ENCODE measurements around the gene BCLAF1. TPM values are rescaled to one million over a fixed set of nuclear protein-coding genes. Genes with fewer than 3 reads are reported as not detected.
A peak's percentile ranks its signal among the peaks of the same experiment; 100 is the strongest.

BCLAF1 gene
- total and polyA plus RNA-seq, 2 donors (not counting 1 experiment from before 2014, with no cell fraction given): 39.3 to 268 TPM

- under 1% methylated on average over 15 of the region's 22 CpGs for WGBS (ENCODE audit: insufficient coverage)
- Mint-ChIP-seq H3K4me1 (peaks cover 36% of the 10 kb centered on the region), H3K27ac (peak overlapping the region; percentile 100), H3K27me3 (no peaks in the 10 kb centered on the region), H3K9me3 (ENCODE audit: insufficient read depth) (no peaks in the 10 kb centered on the region), H3K4me3 (peak overlapping the region; percentile 98)
- H4K20me1 ChIP-seq (ENCODE audit: control insufficient read depth, insufficient read depth, low read length, poor library complexity, severe bottlenecking): peaks cover 34% of the 10 kb centered on the region
- peaks cover 0 to 9% of the 10 kb centered on the region in 2 experiments for H3K36me3 ChIP-seq (replicated peaks in 1 of 2; ENCODE audit: control extremely low read depth in 1 of 2, control insufficient read depth in 1 of 2, extremely low read depth in 1 of 2, insufficient read depth in 2 of 2, low read length in 1 of 2)
- peak overlapping the region; percentile 90 for H3K4me2 ChIP-seq (replicated peaks; ENCODE audit: low read depth, low read length, poor library complexity, severe bottlenecking)
- peak; percentile 93 for DNase-seq
- H3K27ac ChIP-seq (ENCODE audit: low read length in 2 of 2): peak overlapping the region; percentile 99 to 100
- peak overlapping the region; percentile 100 for H3K9ac ChIP-seq (ENCODE audit: low read length)
- H3K27me3 ChIP-seq (replicated peaks in 1 of 4; ENCODE audit: control extremely low read depth in 1 of 4, control insufficient read depth in 3 of 4, insufficient read depth in 4 of 4, low read length in 3 of 4): no peaks in the 10 kb centered on the region
- TF ChIP-seq CTCF (IDR thresholded peaks at IDR 0.05): no peak
- no peak for TF ChIP-seq EZH2 (IDR thresholded peaks at IDR 0.05; ENCODE audit: borderline replicate concordance, insufficient read depth, low read depth, low read length, poor library complexity, severe bottlenecking)
- CTCF ChIA-PET: interaction anchor here (0.8 to 3.7 kb wide), 8 partner anchors 25 to 1146 kb away, joined by 3 to 18 read pairs (median 4); partner anchors contain the start of genes AHI1, MAP3K5 and MTFR2
- H3K79me2 ChIP-seq (ENCODE audit: control insufficient read depth, insufficient read depth, low read length): peaks cover 42% of the 10 kb centered on the region
- intact Hi-C loops (cut with micrococcal nuclease): loop anchor here (2.0 to 5.0 kb wide), 2 partner anchors 26 to 438 kb away; partner anchors contain the start of gene PDE7B
- H3K4me1 ChIP-seq (ENCODE audit: control insufficient read depth in 2 of 2, insufficient read depth in 2 of 2, low read length in 2 of 2): peaks cover 31 to 42% of the 10 kb centered on the region in 2 donors
- peak; percentile 34 for ATAC-seq (ENCODE audit: low read depth)
- peak overlapping the region; percentile 60 for H2AFZ ChIP-seq (ENCODE audit: insufficient read depth, low read depth, low read length, poor library complexity, severe bottlenecking)
- peak overlapping the region; percentile 93 to 100 (median 99) for H3K4me3 ChIP-seq (ENCODE audit: control extremely low read depth in 1 of 5, extremely low read depth in 1 of 5, insufficient read depth in 1 of 5, low read depth in 2 of 5, low read length in 4 of 5)
- POLR2A ChIA-PET: interaction anchor here (0.6 to 3.4 kb wide), 8 partner anchors 17 to 1236 kb away, joined by 3 to 27 read pairs (median 6); partner anchors contain the start of genes AHI1, MAP3K5 and MTFR2
- H3K9me3 ChIP-seq (ENCODE audit: control extremely low read depth in 1 of 3, control insufficient read depth in 2 of 3, insufficient read depth in 1 of 3, low read length in 2 of 3): no peaks in the 10 kb centered on the region
Observed at GRCh38 chr6:136290410-136291010, 864 bp upstream of the BCLAF1 start.

GRCh38 chr6:136289327-136289578 is 393 bp downstream of the BCLAF1 start:
- ChIA-PET POLR2A (interaction anchor here (0.8 to 3.4 kb wide), 6 partner anchors 34 to 791 kb away, joined by 3 to 27 read pairs (median 8); partner anchors contain the start of genes AHI1, MAP3K5 and MTFR2), CTCF (interaction anchor here (0.7 to 3.7 kb wide), 4 partner anchors 15 to 791 kb away, joined by 3 to 18 read pairs (median 4); partner anchors contain the start of genes MTFR2 and PEX7)
- Histone ChIP-seq H3K9me3 (ENCODE audit: control extremely low read depth in 1 of 3, control insufficient read depth in 2 of 3, insufficient read depth in 1 of 3, low read length in 2 of 3) (no peaks in the 10 kb centered on the region), H3K27me3 (replicated peaks in 1 of 4; ENCODE audit: control extremely low read depth in 1 of 4, control insufficient read depth in 3 of 4, insufficient read depth in 4 of 4, low read length in 3 of 4) (no peaks in the 10 kb centered on the region), H3K4me2 (replicated peaks; ENCODE audit: low read depth, low read length, poor library complexity, severe bottlenecking) (peak overlapping the region; percentile 90), H3K4me1 (ENCODE audit: control insufficient read depth in 2 of 2, insufficient read depth in 2 of 2, low read length in 2 of 2) (peaks cover 43 to 55% of the 10 kb centered on the region in 2 donors), H3K9ac (ENCODE audit: low read length) (peak overlapping the region; percentile 100), H3K36me3 (replicated peaks in 1 of 2; ENCODE audit: control extremely low read depth in 1 of 2, control insufficient read depth in 1 of 2, extremely low read depth in 1 of 2, insufficient read depth in 2 of 2, low read length in 1 of 2) (peaks cover 3 to 9% of the 10 kb centered on the region in 2 experiments), H3K4me3 (ENCODE audit: control extremely low read depth in 1 of 5, extremely low read depth in 1 of 5, insufficient read depth in 1 of 5, low read depth in 2 of 5, low read length in 4 of 5) (peak overlapping the region; percentile 93 to 100 (median 99)), H2AFZ (ENCODE audit: insufficient read depth, low read depth, low read length, poor library complexity, severe bottlenecking) (peak overlapping the region; percentile 39), H3K27ac (ENCODE audit: low read length in 2 of 2) (peak overlapping the region; percentile 99 to 100), H3K79me2 (ENCODE audit: control insufficient read depth, insufficient read depth, low read length) (peaks cover 54% of the 10 kb centered on the region), H4K20me1 (ENCODE audit: control insufficient read depth, insufficient read depth, low read length, poor library complexity, severe bottlenecking) (peaks cover 47% of the 10 kb centered on the region)
- ATAC-seq (ENCODE audit: low read depth): peak; percentile 52
- peak overlapping the region; percentile 98 for H3K4me3 Mint-ChIP-seq
- WGBS (ENCODE audit: insufficient coverage): under 1% methylated on average over 34 of the region's 34 CpGs
- peaks cover 49% of the 10 kb centered on the region for H3K4me1 Mint-ChIP-seq
- intact Hi-C loops (cut with micrococcal nuclease): loop anchor here (1.0 to 10.0 kb wide), 7 partner anchors 409 to 1578 kb away; partner anchors contain the start of genes AHI1, HBS1L, MYB and PEX7
- peak overlapping the region; percentile 100 for H3K27ac Mint-ChIP-seq
- TF ChIP-seq EZH2 (IDR thresholded peaks at IDR 0.05; ENCODE audit: borderline replicate concordance, insufficient read depth, low read depth, low read length, poor library complexity, severe bottlenecking): no peak
- TF ChIP-seq CTCF (IDR thresholded peaks at IDR 0.05): peak; percentile 3
- H3K27me3 Mint-ChIP-seq: no peaks in the 10 kb centered on the region
- DNase-seq: peak; percentile 97
- H3K9me3 Mint-ChIP-seq (ENCODE audit: insufficient read depth): no peaks in the 10 kb centered on the region
